SH-SY5Y (cell line): Measurements from ENCODE around the gene SYT15.
"Not testable (repeated sequence)": the region's sequence is repeated elsewhere in the genome, so short reads cannot be mapped to it uniquely, and the experiment has no call there.

Experiments
- GATA2 ChIP-seq: IDR thresholded peaks from 2 replicates; pipeline ENCODE4 v1.6.1; 2011; ENCODE audit warnings: mild to moderate bottlenecking, low read depth, low read length
- GATA3 ChIP-seq: IDR thresholded peaks from 2 replicates; pipeline ENCODE4 v1.6.1; 2011; ENCODE audit warnings: low read depth, mild to moderate bottlenecking, low read length, moderate library complexity

Gene SYT15

GRCh38 chr10:46578474-46579178 lies at the start of gene SYT15:
SYT15 (plus strand) TSS chr10:46579128; CDS start chr10:46579169, 41 bp downstream.
- not testable (repeated sequence) for TF ChIP-seq GATA2, GATA3

- TF ChIP-seq GATA2 (no peak), GATA3 (no peak)
These were observed 48.4 kb upstream of the SYT15 start for GRCh38 chr10:46530249-46531186.

DNA sequence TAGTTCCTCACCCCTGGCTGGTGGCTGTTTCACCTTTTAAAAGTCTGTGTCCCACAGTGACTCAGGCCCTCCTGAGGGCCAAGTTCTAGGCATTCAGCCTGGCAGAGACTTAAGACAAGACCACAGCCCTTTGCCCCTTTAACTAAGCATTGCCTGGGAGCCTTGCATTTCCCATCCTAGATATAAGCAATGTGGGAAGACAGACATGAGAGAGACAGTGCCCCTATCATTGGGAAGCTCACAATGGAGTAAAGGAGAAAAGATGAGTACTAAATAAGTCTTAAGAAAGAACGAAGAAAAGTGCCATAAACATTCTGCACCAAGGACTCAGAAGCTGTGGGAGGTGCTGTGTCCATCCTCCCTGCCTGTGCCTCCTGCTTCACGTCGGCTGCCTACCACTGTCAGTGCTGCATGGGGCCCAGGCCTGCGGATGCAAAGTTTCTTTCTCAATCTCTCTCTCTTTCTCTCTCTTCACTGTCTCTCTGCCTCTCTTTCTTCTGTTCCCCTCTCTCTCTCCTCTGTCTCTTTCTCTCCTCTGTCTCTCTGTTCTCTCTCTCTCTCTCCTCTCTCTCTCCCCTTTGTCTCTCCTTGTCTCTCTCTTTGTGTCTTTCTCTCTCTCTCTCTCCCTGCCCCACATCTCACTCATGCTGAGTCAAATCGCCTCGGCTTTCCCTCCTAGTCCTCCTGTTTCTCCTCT lies 44.0 kb upstream of the SYT15 start:
- TF ChIP-seq GATA2, result no peak
- no peak for TF ChIP-seq GATA3

DNA sequence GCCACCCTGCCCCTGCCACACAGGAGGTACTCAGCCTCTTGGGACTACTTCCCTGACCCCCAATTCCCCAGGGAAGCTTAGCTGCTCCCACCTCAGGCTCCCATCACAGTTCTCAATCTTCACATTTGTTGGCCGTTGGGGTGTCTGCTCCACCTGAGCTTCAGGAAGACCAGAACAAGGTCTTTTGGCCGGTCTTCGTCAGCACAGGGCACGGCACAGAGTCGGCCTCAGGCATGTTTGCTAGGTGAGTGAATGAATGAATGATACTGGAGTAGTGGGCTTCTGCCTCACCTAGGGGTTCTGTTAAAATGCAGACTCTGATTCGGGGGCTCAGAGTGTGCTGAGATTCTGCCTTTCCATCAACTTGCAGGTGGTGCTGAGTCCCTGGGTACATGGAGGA lies 42.8 kb upstream of the SYT15 start:
- TF ChIP-seq GATA3 (no peak), GATA2 (no peak)

GRCh38 chr10:46536781-46537180 lies 42.1 kb upstream of the SYT15 start:
- no peak for TF ChIP-seq GATA3
- TF ChIP-seq GATA2, result no peak

DNA sequence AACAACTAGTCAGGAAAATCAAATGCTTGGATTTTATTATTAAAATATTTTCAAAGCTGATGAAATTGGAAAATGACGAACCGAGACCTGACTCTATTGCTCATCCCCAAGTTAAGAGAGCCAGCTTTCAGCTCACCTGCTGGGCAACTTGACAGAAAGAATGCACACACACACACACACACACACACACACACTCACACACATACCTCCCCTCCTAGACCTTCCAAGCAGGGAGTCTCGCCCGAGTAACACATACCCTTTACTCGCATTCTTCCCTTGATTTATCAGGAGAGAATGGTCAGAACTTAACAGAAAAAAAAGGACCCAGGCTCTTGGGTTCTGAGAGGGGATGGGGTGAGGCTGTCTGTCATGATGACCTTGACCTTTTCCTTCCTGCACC lies 41.6 kb upstream of the SYT15 start:
- TF ChIP-seq GATA3 (no peak), GATA2 (no peak)

DNA sequence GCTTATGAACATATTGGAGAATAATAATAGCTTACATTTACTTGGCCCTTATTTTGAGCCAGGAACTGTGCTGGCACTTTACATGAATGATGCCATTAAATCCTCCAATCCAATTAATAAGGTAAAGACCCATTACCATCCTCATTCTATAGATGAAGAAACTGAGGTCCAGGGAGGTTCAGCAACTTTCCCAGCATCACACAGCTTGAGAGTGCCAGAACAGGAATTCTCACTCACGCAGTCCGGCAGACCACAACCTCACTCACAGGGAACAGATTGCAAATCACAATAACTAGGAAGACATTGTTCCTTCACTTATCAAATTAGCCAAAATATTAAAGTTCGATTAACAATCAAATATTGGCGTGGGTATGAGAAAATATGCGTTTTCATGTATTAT lies 40.8 kb upstream of the SYT15 start:
- TF ChIP-seq GATA2 (no peak), GATA3 (no peak)

DNA sequence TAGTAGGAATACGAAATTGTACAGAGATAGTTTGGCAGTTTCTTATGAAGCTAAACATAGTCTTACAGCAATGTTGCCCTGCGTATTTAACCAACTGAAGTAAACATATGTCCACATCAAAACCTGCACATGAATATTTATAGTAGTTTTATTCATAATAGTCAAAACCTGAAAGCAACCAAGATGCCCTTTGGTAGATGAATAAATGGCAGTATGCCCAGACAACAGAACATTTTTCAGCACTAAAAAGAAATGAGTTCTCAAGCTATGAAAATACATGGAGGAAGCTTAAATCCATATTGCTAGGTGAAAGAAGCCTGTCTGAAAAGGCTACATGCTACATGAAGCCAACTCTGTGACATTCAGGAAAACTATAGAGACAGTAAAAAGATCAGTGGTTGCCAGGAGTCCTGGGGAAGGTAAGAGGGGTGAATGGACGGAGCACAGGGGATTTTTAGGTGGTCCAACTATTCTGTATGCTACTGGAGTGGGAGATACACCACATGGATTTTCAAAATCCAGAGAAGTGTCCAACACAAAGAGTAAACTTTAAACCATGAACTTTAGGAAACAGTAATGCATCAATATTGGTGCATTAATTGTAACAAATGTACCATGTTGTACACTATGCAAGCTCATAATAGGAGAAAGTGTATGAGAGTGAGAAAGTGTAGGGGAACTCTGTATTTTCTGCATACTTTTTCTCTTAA lies 40.1 kb upstream of the SYT15 start:
- no peak for TF ChIP-seq GATA3
- no peak for TF ChIP-seq GATA2

- TF ChIP-seq GATA3, result no peak
- no peak for TF ChIP-seq GATA2
These were observed 39.1 kb upstream of the SYT15 start for GRCh38 chr10:46539596-46540411.

GRCh38 chr10:46540412-46541016 lies 38.4 kb upstream of the SYT15 start:
- TF ChIP-seq GATA2 (no peak), GATA3 (no peak)

DNA sequence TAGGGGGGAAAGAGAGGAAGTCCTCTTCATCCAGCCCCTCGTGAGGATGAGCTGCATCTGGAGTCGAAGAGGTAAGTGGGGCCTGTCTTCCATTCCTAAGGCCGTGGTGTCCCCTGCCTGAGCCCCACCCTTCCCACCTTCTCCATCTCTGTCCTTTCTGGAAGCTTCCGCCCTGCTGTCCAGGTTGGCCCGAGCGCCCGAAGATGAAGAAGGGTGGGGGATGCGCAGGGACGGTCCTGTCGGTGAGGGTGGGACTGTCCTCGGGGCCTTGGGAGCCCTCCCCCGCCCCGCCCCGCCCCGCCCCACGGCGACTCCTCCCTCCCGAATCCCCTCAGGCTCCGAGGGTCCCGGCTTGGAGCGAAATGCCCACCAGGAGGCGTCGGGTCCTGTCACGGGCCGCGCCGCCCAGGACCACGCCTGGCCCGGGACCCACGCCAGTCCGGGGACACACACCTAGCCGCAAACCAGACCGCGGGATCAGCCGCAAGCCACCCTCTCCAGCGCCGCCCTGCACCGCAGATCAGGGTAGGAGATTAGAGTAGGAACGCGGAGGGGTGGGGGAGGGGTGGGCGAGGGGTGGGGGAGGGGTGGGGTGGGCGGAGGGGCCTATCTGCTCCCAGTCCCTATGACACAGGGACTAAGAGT lies 37.8 kb upstream of the SYT15 start:
- TF ChIP-seq GATA2 (peak; percentile 44), GATA3 (no peak)

DNA sequence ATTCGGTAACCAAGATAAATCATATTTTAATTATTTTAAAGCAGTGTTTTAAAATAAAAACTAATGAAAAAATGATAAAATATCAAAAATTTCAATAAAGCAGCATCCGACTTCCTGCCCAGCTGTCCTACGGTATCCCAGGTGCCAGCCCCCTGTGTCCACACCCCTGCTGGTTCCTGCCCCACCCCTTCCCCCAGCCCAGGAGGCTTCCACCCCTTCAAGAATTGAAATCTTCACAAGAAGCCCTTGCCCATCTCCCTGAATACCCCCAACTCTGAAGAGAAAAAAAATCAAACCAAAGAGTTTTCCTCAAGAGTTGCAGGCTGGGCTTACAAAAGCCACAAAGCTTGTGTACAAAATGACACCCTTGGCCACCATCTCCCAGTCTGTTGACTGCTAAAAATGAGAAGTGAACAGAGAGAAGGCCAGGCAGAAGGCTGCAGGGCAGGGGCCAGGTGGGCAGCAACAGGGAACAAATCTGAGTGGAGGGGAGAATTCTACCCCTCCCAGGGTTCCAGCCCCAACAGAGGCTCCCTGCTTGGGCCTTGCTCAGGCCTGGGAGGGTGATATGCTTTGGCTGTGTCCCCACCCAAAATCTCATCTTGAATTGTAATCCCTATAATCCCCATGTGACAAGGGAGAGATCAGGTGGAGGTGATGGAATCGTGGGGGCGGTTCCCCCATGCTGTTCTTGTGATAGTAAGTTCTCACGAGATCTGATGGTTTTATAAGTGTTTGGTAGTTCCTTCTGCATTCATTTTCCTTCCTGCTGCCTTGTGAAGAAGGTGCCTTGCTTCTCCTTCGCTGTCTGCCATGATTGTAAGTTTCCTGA lies 37.0 kb upstream of the SYT15 start:
- no peak for TF ChIP-seq GATA2
- TF ChIP-seq GATA3, result no peak
